ENCODE results near the gene ZRANB2.

The ZRANB2 gene

DNA sequence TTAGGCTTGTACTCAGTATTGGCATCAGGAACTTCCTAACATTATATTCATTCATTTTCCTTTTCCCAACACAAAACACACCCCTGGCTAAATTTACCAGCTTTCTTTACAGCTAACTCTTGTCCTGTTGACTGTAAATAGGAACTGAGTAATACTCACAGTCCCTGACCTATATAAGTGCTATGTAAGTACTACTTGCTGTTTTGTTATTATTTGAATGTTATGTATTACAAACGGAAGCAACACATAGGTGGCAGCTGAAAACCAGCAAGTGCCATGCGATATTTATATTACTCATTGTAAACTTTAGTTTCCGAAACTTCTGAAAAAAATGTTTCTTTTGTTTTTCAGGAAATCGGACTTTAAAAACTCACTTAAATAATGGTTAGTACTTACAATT, 54.7 kb downstream of the ZRANB2 start:
- DNase-seq, result no peak

DNA sequence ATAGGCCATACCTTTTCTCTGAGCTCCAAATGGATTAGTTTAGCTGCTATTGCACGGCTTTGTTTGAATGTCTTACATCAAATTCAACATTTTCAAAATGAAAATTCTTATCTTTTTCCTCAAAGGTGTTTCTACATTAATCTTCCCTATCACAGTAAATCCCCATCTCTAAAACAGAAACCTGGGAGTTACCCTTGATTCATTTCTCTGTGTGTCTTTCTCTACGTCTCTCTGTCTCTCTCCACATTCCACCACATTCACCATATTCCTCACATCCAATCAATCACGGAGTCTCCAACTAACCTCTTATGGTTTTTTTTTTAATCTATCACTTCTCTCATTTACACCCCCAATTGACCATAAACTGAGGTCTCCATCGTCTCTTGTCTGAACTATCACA, 57.3 kb downstream of the ZRANB2 start:
- no peak for DNase-seq

DNA sequence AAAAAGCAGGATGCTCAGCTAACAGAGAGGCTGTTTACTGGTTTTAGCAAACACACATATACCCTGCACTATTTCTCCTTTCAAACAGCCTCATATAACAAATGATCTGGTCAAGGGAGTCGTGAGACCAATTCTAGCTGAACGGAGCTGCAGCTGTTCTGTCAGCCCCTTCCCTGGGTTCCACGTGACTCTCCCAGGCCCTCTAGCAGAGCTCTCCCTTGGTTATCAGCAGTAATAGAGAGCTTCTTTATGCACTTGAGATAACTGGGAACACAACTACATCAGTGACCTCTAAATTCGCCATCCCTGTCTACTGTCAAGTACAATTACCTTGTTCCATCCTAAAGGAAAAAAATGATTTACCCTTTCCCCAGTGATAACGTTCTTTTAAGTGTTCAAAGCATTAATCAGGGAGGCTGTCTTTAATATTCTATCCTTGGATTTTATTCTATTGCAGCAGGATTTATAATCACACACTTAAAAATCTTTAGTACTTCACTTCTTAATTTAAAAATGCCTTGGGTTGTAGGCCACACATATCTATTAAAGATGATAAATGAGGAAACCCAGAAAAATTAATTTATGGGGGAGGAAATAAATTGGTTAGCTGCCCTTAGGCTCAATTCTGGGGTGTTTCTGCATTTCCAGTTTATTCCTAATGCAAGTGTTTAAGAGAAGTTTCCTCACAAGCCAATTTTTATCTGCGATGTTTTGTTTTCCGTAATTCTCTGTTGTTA, 61.4 kb downstream of the ZRANB2 start:
- no peak for DNase-seq

DNA sequence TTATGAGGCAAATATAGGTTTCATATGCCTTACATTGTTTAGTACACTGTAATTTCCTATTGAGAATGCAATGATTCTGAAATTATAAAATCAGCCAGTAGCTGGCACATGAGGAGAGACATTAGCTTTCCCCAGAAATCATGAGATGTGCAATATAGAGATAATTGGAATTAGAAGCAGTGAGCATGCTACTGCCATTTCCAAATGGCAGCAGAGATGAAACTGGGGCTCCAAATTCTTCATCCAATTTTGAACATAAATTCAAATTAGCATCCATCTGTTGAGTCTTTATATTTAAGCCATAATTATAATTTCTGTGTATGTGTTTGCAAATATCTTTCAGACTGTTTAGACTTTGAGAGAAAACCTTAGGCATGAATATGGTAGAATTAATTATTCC, 62.0 kb downstream of the ZRANB2 start:
- no peak for DNase-seq

DNA sequence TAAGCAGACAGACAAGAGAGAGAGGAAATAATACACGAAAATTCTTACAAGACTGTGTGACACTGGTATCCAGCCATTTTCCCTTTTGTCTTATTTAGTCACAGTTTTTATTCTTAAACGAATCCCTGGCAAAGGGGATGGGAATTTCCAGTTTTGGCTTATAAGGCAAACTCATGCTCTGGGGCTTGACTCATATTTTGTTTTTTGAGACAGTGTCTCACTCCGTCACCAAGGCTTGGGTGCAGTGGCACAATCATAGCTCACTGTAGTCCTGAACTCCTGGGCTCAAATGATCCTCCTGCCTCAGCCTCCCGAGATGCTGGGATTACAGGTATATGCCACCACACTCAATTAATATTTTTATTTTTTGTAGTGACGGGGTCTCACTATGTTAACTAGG, 65.1 kb downstream of the ZRANB2 start:
- DNase-seq, result no peak

DNA sequence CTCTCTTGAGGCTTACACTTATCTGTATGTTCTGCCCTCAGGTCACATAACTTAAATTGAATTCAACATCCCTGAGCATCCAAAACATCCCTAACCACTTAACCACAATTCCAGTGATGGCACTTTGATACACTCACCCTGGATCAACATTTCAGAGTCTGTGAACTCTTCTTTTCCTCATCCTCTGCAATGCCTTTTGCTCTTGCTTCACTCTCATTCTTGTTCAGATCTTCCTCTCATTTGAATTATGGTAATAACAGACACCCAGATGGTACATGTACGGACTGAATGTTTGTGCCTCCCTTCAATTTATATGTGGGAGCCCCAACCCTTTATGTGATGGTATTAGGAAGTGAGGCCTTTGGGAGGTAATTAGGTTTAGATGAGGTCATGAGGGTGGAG, 66.7 kb downstream of the ZRANB2 start:
- no peak for DNase-seq
